Sigmoid colon (tissue), 4 donors: ENCODE data around the gene RSPH9.

ENCODE experiments used
- POLR2A ChIP-seq, 2 donors: fragments of 450-650 bp; IDR thresholded peaks; one replicate each; pipeline ENCODE4 v1.6.1; 2016; ENCODE audit warnings: antibody characterized with exemption in 2 of 2, mild to moderate bottlenecking in 2 of 2, moderate library complexity in 2 of 2
- POLR2AphosphoS5 ChIP-seq, 4 donors: sonication (generic); formaldehyde crosslinking; IDR thresholded peaks; one replicate each; pipeline ENCODE4 v1.6.1; 2017; ENCODE audit warnings: antibody characterized with exemption in 4 of 4
- TF ChIP-seq, protein P1 (sequence below), 4 experiments: fragments of 450-650 bp in 3 of 4; fragments of 200-600 bp in 1 of 4; IDR thresholded peaks; one replicate each; pipeline ENCODE4 v1.5.1; 2016 to 2019; ENCODE audit warnings: antibody characterized with exemption in 4 of 4, mild to moderate bottlenecking in 3 of 4, moderate library complexity in 2 of 4

DNA sequence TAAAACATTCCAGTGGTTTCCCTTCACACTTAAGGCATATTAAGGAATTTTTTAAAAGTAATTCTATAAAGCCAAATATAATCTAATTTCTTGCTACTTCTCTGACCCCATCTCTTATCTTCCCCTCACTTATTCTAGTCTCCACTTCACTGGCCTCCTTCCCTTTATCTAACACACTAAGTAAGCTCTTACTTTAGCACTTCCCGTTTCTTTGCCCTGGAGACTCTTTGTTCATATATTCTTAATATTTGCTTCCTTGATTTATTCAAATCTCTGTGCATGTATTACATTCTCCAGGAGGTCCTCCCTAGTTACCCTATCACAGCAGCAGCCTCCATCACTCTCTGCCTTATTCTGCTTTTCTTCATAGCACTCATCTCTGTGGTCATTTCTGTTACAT, 36.0 kb upstream of the RSPH9 start:
- TF ChIP-seq, protein P1, sequence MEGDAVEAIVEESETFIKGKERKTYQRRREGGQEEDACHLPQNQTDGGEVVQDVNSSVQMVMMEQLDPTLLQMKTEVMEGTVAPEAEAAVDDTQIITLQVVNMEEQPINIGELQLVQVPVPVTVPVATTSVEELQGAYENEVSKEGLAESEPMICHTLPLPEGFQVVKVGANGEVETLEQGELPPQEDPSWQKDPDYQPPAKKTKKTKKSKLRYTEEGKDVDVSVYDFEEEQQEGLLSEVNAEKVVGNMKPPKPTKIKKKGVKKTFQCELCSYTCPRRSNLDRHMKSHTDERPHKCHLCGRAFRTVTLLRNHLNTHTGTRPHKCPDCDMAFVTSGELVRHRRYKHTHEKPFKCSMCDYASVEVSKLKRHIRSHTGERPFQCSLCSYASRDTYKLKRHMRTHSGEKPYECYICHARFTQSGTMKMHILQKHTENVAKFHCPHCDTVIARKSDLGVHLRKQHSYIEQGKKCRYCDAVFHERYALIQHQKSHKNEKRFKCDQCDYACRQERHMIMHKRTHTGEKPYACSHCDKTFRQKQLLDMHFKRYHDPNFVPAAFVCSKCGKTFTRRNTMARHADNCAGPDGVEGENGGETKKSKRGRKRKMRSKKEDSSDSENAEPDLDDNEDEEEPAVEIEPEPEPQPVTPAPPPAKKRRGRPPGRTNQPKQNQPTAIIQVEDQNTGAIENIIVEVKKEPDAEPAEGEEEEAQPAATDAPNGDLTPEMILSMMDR (IDR thresholded peaks at IDR 0.05): no peak
- TF ChIP-seq POLR2A (IDR thresholded peaks at IDR 0.05) (no peak), POLR2AphosphoS5 (IDR thresholded peaks at IDR 0.05) (no peak)
